Tongue (tissue), 2 donors: ENCODE data around the gene WBP2. TPM values are rescaled to one million over a fixed set of nuclear protein-coding genes. Genes with fewer than 3 reads are reported as not detected.
"Not testable (repeated sequence)": the region's sequence is repeated elsewhere in the genome, so short reads cannot be mapped to it uniquely, and the experiment has no call there.

ENCODE experiments used
- DNase-seq: peaks from one replicate; pipeline ENCODE4 v3.0.0-alpha.2; 2015
- total RNA-seq: library from RNA; depleted of rRNA; stranded (reverse); fragments of >200 nt; gene quantifications from one replicate; pipeline ENCODE4 v1.2.3, GENCODE V29; 2014

WBP2 gene
- total RNA-seq, 1 donor from 2014 or later, result 22.9 TPM

GRCh38 chr17:75813081-75814020 is 41.8 kb downstream of the WBP2 start:
- no peak for DNase-seq

- DNase-seq, result no peak
These were observed 42.8 kb downstream of the WBP2 start for GRCh38 chr17:75812096-75813013.

DNA sequence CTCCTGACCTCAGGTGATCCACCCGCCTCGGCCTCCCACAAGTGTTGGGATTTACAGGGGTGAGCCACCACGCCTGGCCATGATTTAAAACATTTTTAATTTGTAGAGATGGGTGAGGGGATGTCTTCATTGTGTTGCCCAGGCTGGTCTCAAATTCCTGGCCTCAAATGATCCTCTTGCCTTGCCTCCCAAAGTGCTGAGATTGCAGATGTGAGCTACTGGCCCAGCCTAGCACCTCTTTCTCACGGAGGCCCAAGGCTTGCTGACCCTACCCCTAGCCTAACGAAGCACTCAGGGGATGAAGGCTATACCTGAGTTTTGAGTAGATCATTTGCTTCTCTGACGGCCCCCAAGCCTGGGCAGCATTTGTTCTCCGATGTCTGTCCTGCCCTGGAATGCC is 44.0 kb downstream of the WBP2 start:
- DNase-seq, result no peak

- DNase-seq, result not testable (repeated sequence)
These were observed 44.4 kb downstream of the WBP2 start for GRCh38 chr17:75810756-75811155.

DNA sequence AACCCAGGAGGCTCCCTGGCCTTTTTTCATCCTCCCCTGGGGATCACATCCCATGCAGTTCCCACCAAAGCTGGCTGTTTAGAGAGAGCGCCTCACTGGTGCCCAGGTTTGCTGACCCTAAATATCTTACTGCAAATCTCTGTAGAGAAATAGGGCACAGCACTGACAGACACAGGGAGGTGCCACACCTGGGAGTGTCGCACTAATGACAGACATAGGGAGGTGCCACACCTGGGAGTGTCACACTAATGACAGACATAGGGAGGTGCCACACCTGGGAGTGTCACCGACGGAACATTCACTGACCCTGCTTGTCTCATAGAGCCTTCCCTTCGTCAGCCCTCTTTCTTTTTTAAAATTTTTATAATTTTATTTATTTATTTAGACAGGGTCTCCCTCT is 44.9 kb downstream of the WBP2 start:
- DNase-seq, result no peak

DNA sequence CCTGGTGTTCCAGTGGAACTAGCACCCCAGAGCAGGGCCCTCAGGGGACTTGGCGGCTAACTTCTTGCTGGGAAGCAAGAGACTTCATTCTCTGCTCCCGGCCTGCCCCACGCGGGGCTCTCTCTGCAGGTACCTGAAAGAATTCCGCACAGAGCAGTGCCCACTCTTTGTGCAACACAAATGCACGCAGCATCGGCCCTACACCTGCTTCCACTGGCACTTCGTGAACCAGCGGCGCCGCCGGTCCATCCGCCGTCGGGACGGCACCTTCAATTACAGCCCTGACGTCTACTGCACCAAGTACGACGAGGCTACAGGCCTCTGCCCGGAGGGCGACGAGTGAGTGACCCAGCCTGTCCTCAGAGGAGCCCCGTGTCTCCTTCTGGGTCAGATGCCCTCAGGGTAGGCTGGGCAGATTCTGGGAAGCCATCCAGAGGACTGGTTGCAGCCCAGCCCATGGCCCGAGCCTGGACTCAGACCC is 45.5 kb downstream of the WBP2 start:
- DNase-seq, result no peak

GRCh38 chr17:75808905-75809621 is 46.1 kb downstream of the WBP2 start:
- DNase-seq, result no peak

GRCh38 chr17:75808549-75808904 is 46.6 kb downstream of the WBP2 start:
- DNase-seq, result no peak

GRCh38 chr17:75807861-75808260 is 47.3 kb downstream of the WBP2 start:
- DNase-seq, result no peak

DNA sequence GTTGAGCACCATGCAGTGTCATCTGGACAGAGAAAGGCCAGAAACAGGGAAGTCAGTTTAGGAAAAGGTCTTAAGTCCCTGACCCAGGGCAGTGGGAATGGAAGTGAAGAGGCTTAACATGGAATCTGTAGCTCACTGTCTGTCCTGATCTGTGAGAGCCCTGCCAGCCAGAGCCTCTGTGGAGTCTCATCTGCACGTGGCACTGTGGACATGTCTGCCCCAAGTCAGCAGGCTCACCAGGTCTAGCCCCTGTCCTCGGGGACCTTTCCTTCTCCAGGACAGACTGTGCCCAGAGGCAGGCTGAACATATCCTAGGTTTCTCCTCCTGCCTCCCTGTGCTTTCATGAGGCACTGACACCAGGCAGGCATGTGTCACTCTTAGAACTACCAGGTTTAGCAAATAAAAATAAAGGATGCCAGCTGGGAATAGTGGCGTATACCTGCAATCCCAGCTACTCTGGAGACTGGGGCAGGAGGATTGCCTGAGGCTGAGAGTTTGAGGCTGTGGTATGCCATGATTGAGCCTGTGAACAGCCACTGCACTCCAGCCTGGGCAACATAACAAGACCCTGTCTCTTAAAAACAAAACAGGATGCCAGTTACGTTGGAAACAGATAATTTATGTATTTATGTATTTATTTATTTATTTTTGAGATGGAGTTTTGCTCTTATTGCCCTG is 48.2 kb downstream of the WBP2 start:
- no peak for DNase-seq

GRCh38 chr17:75803883-75804282 is 51.3 kb downstream of the WBP2 start:
- DNase-seq, result no peak

DNA sequence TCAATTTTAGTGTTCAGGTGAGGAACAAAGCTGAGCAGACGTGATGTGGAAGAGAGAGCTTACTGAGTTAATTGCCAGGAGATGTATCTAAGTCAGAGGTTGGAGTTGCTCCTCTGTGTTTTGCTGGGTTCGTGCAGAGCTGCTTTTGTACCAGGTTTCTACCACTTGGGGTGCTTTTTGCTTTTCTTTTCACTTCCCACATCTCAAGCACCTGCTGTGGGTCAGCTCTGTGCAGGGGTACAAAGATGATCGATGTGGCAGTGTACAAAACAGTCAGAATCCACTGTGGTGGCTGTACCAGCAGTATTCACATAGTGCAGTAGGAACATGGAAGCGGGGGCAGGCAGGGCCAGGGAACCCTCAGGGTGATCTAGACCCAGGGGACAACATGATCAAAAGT is 55.7 kb downstream of the WBP2 start:
- no peak for DNase-seq

GRCh38 chr17:75795820-75796607 is 59.1 kb downstream of the WBP2 start:
- no peak for DNase-seq

Other genes starting within 250 kb of the WBP2 start
- 5.9 TPM for gene SMIM5, start 221.9 kb downstream of the WBP2 start, total RNA-seq
- gene RECQL5, start 188.2 kb downstream of the WBP2 start, total RNA-seq, result 21.5 TPM
- gene SAP30BP, start 188.0 kb downstream of the WBP2 start, total RNA-seq, result 57.0 TPM
- 48.2 TPM for gene ITGB4, start 133.9 kb downstream of the WBP2 start, total RNA-seq
- 17.6 TPM for gene GALK1, start 90.1 kb downstream of the WBP2 start, total RNA-seq
- gene UNK, start 70.5 kb downstream of the WBP2 start, total RNA-seq, result 16.9 TPM
- 82.3 TPM for gene UNC13D, start 10.9 kb downstream of the WBP2 start, total RNA-seq
- gene TRIM47, start 23.2 kb upstream of the WBP2 start, total RNA-seq, result 54.2 TPM
- 25.8 TPM for gene TRIM65, start 41.6 kb upstream of the WBP2 start, total RNA-seq
- 62.1 TPM for gene MRPL38, start 49.5 kb upstream of the WBP2 start, total RNA-seq
- 9.8 TPM for gene FBF1, start 85.7 kb upstream of the WBP2 start, total RNA-seq
- 33.8 TPM for gene ACOX1, start 123.8 kb upstream of the WBP2 start, total RNA-seq
- gene TEN1, start 123.9 kb upstream of the WBP2 start, total RNA-seq, result 13.4 TPM
- gene CDK3, start 145.5 kb upstream of the WBP2 start, total RNA-seq, result 7.2 TPM
- gene EVPL, start 172.0 kb upstream of the WBP2 start, total RNA-seq, result 42.3 TPM
- gene SRP68, start 217.2 kb upstream of the WBP2 start, total RNA-seq, result 50.0 TPM
- not detected for gene GALR2, start 219.4 kb upstream of the WBP2 start, total RNA-seq
- gene ZACN, start 223.8 kb upstream of the WBP2 start, total RNA-seq, result not detected
- 81.2 TPM for gene EXOC7, start 248.5 kb upstream of the WBP2 start, total RNA-seq